Keratinocyte (primary cell): ENCODE results near the gene NTN1. TPM values are rescaled to one million over a fixed set of nuclear protein-coding genes. Genes with fewer than 3 reads are reported as not detected.

Experiments
- DNase-seq: peaks from one replicate; pipeline ENCODE4 v3.0.0-alpha.2; 2011; ENCODE audit warnings: low read depth, missing footprints, low spot score
- FAIRE-seq: peaks from 2 replicates; lab custom pipeline; 2011; peaks lifted over from hg19 to GRCh38; lab: Jason Lieb, UNC
- H2AFZ ChIP-seq: 2 replicates; pipeline ENCODE4 v1.6.0; 2012; ENCODE audit warnings: low read length, control low read depth, inconsistent platforms; ENCODE audit not compliant: control insufficient read depth
- H3K27ac ChIP-seq: 2 replicates; pipeline ENCODE4 v1.5.1; 2011; ENCODE audit warnings: low read length; ENCODE audit not compliant: control insufficient read depth, insufficient read depth
- H3K27me3 ChIP-seq: 3 replicates; pipeline ENCODE4 v1.6.0; 2011; ENCODE audit warnings: low read length; ENCODE audit not compliant: control insufficient read depth, insufficient read depth; ENCODE audit errors: extremely low read depth
- H3K36me3 ChIP-seq, 2 experiments: 2 replicates in 1 of 2; 3 replicates in 1 of 2; pipeline ENCODE4 v1.5.1; 2011; ENCODE audit warnings: low read length in 2 of 2, mild to moderate bottlenecking in 1 of 2; ENCODE audit not compliant: control insufficient read depth in 2 of 2, insufficient read depth in 2 of 2; ENCODE audit errors: extremely low read depth in 1 of 2
- H3K4me1 ChIP-seq: 3 replicates; pipeline ENCODE4 v1.5.1; 2011; ENCODE audit warnings: low read length; ENCODE audit not compliant: control insufficient read depth, insufficient read depth; ENCODE audit errors: extremely low read depth
- H3K4me2 ChIP-seq: 3 replicates; pipeline ENCODE4 v1.6.0; 2011; ENCODE audit warnings: low read depth, low read length; ENCODE audit not compliant: control insufficient read depth, insufficient read depth; ENCODE audit errors: extremely low read depth
- H3K4me3 ChIP-seq, 3 experiments: fragments of 200-600 bp in 1 of 3; sonication (generic) in 1 of 3; 2 replicates in 2 of 3; 3 replicates in 1 of 3; pipeline ENCODE4 v1.5.1; 2011 to 2016; ENCODE audit warnings: low read length in 3 of 3, mild to moderate bottlenecking in 3 of 3, control low read depth in 2 of 3, inconsistent platforms in 1 of 3, low read depth in 1 of 3, mixed read lengths in 1 of 3, mixed run types in 1 of 3, moderate library complexity in 1 of 3; ENCODE audit not compliant: control insufficient read depth in 2 of 3, insufficient read depth in 2 of 3; ENCODE audit errors: extremely low read depth in 1 of 3
- H3K79me2 ChIP-seq: 2 replicates; pipeline ENCODE4 v1.6.0; 2012; ENCODE audit warnings: low read length; ENCODE audit not compliant: control insufficient read depth, insufficient read depth
- H3K9ac ChIP-seq: 3 replicates; pipeline ENCODE4 v1.6.0; 2011; ENCODE audit warnings: low read length; ENCODE audit not compliant: control insufficient read depth, insufficient read depth; ENCODE audit errors: extremely low read depth
- H3K9me1 ChIP-seq: 3 replicates; pipeline ENCODE4 v1.6.0; 2011; ENCODE audit warnings: low read length; ENCODE audit not compliant: control insufficient read depth, insufficient read depth; ENCODE audit errors: extremely low read depth
- H3K9me3 ChIP-seq: 2 replicates; pipeline ENCODE4 v1.5.1; 2012; ENCODE audit warnings: low read depth, low read length; ENCODE audit not compliant: control insufficient read depth
- H4K20me1 ChIP-seq: 3 replicates; pipeline ENCODE4 v1.6.0; 2011; ENCODE audit warnings: low read length; ENCODE audit not compliant: control insufficient read depth, insufficient read depth; ENCODE audit errors: extremely low read depth
- EZH2 ChIP-seq: IDR thresholded peaks from one replicate; pipeline ENCODE4 v1.6.1; 2012; ENCODE audit warnings: inconsistent platforms, mild to moderate bottlenecking, low read length, moderate library complexity
- dilution Hi-C: fragments of 300-500 bp; cut with MboI; formaldehyde crosslinking; loops from one replicate; pipeline ENCODE4 v1.7.0; 2020; ENCODE audit warnings: low sequenced_read_pairs; ENCODE audit not compliant: extremely low pct_ligation_motif_present
- polyA plus RNA-seq, 5 experiments: library from polyadenylated mRNA; depleted of rRNA in 3 of 5; stranded (reverse) in 3 of 5; stranded (forward) in 1 of 5; unstranded in 1 of 5; fragments of >200 nt; gene quantifications; 1 replicate in 1 of 5; 2 replicates in 3 of 5; 3 replicates in 1 of 5; pipeline versions ENCODE4 v1.2.1 to v1.2.3, GENCODE V29; 2011 to 2012; ENCODE audit warnings: missing spikeins in 2 of 5, low read depth in 1 of 5, low replicate concordance in 1 of 5
- TF ChIP-seq, protein P1 (sequence below), 3 experiments: IDR thresholded peaks in 1 of 3; conservative IDR thresholded peaks in 1 of 3; optimal IDR thresholded peaks in 1 of 3; 2 replicates in 2 of 3; 3 replicates in 1 of 3; pipeline versions ENCODE3 to v1.5.1; 2011; ENCODE audit warnings: low read length in 3 of 3, mild to moderate bottlenecking in 3 of 3, moderate library complexity in 2 of 3, control low read depth in 1 of 3, inconsistent platforms in 1 of 3; ENCODE audit not compliant: insufficient read depth in 2 of 3; ENCODE audit errors: extremely low read depth in 1 of 3

The NTN1 gene
- polyA plus RNA-seq, 1 donor (not counting 4 experiments of a cell fraction or from before 2014, with no cell fraction given), result 0.10 TPM

DNA sequence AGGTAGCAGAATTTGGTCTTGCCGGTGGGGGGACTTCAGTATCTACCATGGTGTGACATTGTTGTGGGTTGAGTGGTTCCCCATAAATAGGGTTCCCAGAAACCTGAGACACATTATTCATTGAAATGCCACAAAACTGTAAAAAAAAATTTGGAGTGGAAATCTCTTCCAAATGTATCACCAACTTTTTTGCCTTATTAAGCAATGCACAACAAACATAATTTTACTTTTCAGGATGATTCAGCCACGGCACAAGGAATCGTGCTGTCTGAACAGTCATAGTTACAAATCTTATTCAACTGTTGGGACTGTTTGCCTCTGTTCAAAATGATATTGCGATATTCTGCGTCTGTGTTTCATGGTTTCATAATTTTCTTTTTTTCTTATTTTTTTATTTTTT is 181.2 kb downstream of the NTN1 start:
- Histone ChIP-seq H3K27ac (no peak overlapping the region), H3K4me3 (no peak overlapping the region)
- dilution Hi-C loops, result no loop called here

DNA sequence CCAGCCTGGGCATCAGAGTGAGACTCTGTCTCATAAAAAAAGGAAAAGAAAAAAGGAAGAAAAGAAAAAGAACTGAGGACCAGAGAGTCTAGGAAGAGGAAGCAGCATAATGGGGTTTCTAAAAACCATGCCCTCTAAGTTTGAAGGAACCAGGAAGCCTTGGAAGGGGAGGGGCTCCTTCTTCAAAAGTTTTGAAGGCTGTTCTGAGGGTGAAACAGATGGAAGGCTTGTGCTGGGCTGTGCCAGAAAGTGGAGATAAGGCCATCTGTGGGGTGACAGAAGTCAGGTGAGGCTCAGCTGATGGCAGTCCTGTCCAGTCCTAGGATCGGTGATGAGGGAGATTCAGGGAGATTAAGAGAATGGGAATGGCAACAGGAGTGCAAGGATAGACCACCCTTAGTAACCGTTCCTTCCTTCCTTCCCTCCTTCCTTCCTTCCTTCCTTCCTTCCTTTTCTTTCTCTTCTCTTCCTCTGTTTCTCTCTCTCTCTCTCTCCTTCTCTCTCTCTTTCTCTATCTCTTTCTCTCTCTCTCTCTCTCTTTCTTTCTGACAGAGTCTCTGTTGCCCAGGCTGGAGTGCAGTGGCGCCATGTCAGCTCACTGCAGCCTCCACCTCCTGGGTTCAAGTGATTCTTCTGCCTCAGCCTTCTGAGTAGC is 182.6 kb downstream of the NTN1 start:
- no peaks in the 10 kb centered on the region for H4K20me1 ChIP-seq
- H3K4me1 ChIP-seq, result no peaks in the 10 kb centered on the region
- H3K36me3 ChIP-seq, result no peaks in the 10 kb centered on the region
- no peak overlapping the region for H2AFZ ChIP-seq
- H3K9me3 ChIP-seq, result no peaks in the 10 kb centered on the region
- no peak overlapping the region for H3K4me2 ChIP-seq
- dilution Hi-C loops, result no loop called here
- H3K79me2 ChIP-seq, result no peaks in the 10 kb centered on the region
- H3K9ac ChIP-seq, result no peak overlapping the region
- no peaks in the 10 kb centered on the region for H3K9me1 ChIP-seq
- FAIRE-seq (no peak), DNase-seq (no peak)
- no peak overlapping the region for H3K27ac ChIP-seq
- TF ChIP-seq, protein P1, sequence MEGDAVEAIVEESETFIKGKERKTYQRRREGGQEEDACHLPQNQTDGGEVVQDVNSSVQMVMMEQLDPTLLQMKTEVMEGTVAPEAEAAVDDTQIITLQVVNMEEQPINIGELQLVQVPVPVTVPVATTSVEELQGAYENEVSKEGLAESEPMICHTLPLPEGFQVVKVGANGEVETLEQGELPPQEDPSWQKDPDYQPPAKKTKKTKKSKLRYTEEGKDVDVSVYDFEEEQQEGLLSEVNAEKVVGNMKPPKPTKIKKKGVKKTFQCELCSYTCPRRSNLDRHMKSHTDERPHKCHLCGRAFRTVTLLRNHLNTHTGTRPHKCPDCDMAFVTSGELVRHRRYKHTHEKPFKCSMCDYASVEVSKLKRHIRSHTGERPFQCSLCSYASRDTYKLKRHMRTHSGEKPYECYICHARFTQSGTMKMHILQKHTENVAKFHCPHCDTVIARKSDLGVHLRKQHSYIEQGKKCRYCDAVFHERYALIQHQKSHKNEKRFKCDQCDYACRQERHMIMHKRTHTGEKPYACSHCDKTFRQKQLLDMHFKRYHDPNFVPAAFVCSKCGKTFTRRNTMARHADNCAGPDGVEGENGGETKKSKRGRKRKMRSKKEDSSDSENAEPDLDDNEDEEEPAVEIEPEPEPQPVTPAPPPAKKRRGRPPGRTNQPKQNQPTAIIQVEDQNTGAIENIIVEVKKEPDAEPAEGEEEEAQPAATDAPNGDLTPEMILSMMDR (optimal IDR thresholded peaks at IDR 0.05 in 1 of 3, IDR thresholded peaks at IDR 0.05 in 1 of 3, conservative IDR thresholded peaks at IDR 0.05 in 1 of 3; ENCODE audit: extremely low read depth in 1 of 3, insufficient read depth in 2 of 3, low read length in 3 of 3), result no peak
- TF ChIP-seq EZH2, result no peak
- H3K4me3 ChIP-seq, result no peak overlapping the region
- H3K27me3 ChIP-seq, result no peaks in the 10 kb centered on the region

More for the DNA sequence above, 181.2 kb downstream of the NTN1 start:
- no peak for TF ChIP-seq EZH2
- TF ChIP-seq, protein P1 (optimal IDR thresholded peaks at IDR 0.05 in 1 of 3, IDR thresholded peaks at IDR 0.05 in 1 of 3, conservative IDR thresholded peaks at IDR 0.05 in 1 of 3; ENCODE audit: extremely low read depth in 1 of 3, insufficient read depth in 2 of 3, low read length in 3 of 3), result no peak
- H3K9me3 ChIP-seq, result no peaks in the 10 kb centered on the region
- H3K4me1 ChIP-seq, result no peaks in the 10 kb centered on the region
- H2AFZ ChIP-seq, result no peak overlapping the region
- H3K79me2 ChIP-seq, result no peaks in the 10 kb centered on the region
- no peaks in the 10 kb centered on the region for H3K27me3 ChIP-seq
- no peaks in the 10 kb centered on the region for H4K20me1 ChIP-seq
- H3K36me3 ChIP-seq, result no peaks in the 10 kb centered on the region
- H3K4me2 ChIP-seq, result no peak overlapping the region
- H3K9ac ChIP-seq, result no peak overlapping the region
- H3K9me1 ChIP-seq, result no peaks in the 10 kb centered on the region
- DNase-seq (no peak), FAIRE-seq (no peak)
